Activated T-cell treated with anti-CD3 and anti-CD28 coated beads for 24 hours (primary cell): ENCODE data around the gene BLTP3B.

Experiments
- DNase-seq: peaks from one replicate; pipeline ENCODE4 v3.0.0-alpha.2; 2020; ENCODE audit warnings: low read depth

The BLTP3B gene

GRCh38 chr12:100120355-100120754 lies 22.3 kb downstream of the BLTP3B start:
- no peak for DNase-seq

GRCh38 chr12:100115291-100115690 lies 27.4 kb downstream of the BLTP3B start:
- no peak for DNase-seq

GRCh38 chr12:100114574-100114973 lies 28.1 kb downstream of the BLTP3B start:
- DNase-seq = no peak

- DNase-seq = no peak
Measured at GRCh38 chr12:100110276-100110675, 32.4 kb downstream of the BLTP3B start.

- no peak for DNase-seq
Measured at GRCh38 chr12:100106861-100107260, 35.8 kb downstream of the BLTP3B start.

- DNase-seq = no peak
Measured at GRCh38 chr12:100105661-100106060, 37.0 kb downstream of the BLTP3B start.

GRCh38 chr12:100101000-100101399 lies 41.7 kb downstream of the BLTP3B start:
- DNase-seq = no peak
